ENCODE data around the gene NOM1.
"Not testable (repeated sequence)": the region's sequence is repeated elsewhere in the genome, so short reads cannot be mapped to it uniquely, and the experiment has no call there.

The NOM1 gene

DNA sequence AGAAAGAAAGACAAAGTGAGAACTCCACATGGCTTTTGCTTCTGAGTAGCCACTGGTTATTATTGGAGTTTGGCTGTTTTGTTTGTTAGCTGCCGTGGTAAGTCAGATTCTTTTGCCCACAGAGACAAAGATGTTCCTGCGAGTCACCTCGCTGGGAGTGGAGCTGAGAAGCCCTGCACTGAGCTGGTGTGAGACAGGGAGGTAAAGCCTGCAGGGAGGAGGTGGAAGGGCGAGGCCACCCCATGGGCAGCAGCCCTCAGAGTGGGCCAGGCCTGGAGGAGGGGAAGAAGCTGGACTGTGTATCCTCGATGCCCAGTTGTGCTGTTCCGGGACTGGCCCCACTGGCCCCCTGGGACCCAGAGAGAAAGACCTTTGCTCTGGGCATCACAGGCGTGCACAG lies 14.3 kb upstream of the NOM1 start:
- Histone ChIP-seq H3K9me3 (ENCODE audit: severe bottlenecking) (no peaks in the 10 kb centered on the region), H3K4me3 (ENCODE audit: severe bottlenecking) (no peak overlapping the region), H3K27me3 (ENCODE audit: insufficient read depth, poor library complexity, severe bottlenecking) (no peaks in the 10 kb centered on the region), H3K27ac (ENCODE audit: poor library complexity, severe bottlenecking) (no peak overlapping the region), H3K4me1 (ENCODE audit: insufficient read depth, poor library complexity, severe bottlenecking) (peaks cover 8% of the 10 kb centered on the region), H3K36me3 (ENCODE audit: low read depth) (no peaks in the 10 kb centered on the region)
- peak; percentile 61 for ATAC-seq (ENCODE audit: low read depth)
- no peak for DNase-seq (ENCODE audit: low spot score)
- TF ChIP-seq, protein P1, sequence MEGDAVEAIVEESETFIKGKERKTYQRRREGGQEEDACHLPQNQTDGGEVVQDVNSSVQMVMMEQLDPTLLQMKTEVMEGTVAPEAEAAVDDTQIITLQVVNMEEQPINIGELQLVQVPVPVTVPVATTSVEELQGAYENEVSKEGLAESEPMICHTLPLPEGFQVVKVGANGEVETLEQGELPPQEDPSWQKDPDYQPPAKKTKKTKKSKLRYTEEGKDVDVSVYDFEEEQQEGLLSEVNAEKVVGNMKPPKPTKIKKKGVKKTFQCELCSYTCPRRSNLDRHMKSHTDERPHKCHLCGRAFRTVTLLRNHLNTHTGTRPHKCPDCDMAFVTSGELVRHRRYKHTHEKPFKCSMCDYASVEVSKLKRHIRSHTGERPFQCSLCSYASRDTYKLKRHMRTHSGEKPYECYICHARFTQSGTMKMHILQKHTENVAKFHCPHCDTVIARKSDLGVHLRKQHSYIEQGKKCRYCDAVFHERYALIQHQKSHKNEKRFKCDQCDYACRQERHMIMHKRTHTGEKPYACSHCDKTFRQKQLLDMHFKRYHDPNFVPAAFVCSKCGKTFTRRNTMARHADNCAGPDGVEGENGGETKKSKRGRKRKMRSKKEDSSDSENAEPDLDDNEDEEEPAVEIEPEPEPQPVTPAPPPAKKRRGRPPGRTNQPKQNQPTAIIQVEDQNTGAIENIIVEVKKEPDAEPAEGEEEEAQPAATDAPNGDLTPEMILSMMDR (IDR thresholded peaks at IDR 0.05; ENCODE audit: poor library complexity, severe bottlenecking): no peak

DNA sequence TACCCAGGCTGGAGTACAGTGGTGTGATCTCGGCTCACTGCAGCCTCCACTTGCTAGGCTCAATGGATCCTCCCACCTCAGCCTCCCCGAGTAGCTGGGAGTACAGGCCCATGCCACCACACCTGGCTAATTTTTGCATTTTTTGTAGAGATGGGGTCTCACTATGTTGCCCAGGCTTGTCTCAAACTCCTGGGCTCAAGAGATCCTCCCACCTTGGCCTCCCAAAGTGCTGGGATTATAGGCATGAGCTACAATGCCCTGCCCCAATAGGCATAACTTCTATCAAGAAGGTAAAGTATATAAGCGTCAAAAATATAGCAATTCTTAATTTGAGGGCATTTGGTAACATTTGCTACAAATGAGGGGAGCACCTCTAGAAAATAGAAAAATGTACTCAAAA lies 12.7 kb upstream of the NOM1 start:
- not testable (repeated sequence) for ATAC-seq (ENCODE audit: low read depth); H3K36me3 ChIP-seq (ENCODE audit: low read depth); H3K4me1 ChIP-seq (ENCODE audit: insufficient read depth, poor library complexity, severe bottlenecking); DNase-seq (ENCODE audit: low spot score); H3K27me3 ChIP-seq (ENCODE audit: insufficient read depth, poor library complexity, severe bottlenecking); H3K9me3 ChIP-seq (ENCODE audit: severe bottlenecking); H3K4me3 ChIP-seq (ENCODE audit: severe bottlenecking); H3K27ac ChIP-seq (ENCODE audit: poor library complexity, severe bottlenecking)

DNA sequence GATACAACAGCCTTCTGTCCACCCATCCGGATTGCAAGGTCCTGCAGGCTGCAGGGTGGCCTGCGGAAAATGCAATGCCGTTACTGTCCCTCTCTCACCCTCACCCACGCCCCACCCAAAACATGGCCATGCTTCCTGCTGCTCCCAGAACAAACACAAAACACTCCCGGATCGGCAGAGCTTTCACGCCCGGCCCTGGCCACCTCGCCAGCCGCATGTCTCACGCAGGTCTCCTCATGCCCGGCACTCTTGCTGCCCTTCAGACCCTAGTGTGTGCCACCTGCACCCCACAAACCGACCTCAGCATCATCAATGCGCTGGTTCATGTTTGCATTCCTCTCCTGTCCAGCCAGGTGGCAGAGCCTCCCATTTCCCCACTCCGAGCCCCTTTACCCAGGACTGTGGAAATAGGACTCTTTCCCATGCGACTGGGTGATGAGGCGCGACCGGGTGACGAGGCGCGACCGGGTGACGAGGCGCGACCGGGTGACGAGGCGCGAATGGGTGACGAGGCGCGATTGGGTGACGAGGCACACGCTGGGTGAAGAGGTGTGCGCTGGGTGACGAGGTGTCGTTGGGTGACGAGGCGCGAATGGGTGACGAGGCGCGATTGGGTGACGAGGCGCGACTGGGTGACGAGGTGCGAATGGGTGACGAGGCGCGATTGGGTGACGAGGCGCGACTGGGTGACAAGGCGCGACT lies 8.9 kb upstream of the NOM1 start:
- Histone ChIP-seq H3K4me1 (ENCODE audit: insufficient read depth, poor library complexity, severe bottlenecking) (no peaks in the 10 kb centered on the region), H3K9me3 (ENCODE audit: severe bottlenecking) (no peaks in the 10 kb centered on the region), H3K27me3 (ENCODE audit: insufficient read depth, poor library complexity, severe bottlenecking) (no peaks in the 10 kb centered on the region), H3K4me3 (ENCODE audit: severe bottlenecking) (no peak overlapping the region), H3K36me3 (ENCODE audit: low read depth) (no peaks in the 10 kb centered on the region), H3K27ac (ENCODE audit: poor library complexity, severe bottlenecking) (no peak overlapping the region)
- ATAC-seq (ENCODE audit: low read depth) (no peak), DNase-seq (ENCODE audit: low spot score) (no peak)
- TF ChIP-seq, protein P1 (IDR thresholded peaks at IDR 0.05; ENCODE audit: poor library complexity, severe bottlenecking): no peak

DNA sequence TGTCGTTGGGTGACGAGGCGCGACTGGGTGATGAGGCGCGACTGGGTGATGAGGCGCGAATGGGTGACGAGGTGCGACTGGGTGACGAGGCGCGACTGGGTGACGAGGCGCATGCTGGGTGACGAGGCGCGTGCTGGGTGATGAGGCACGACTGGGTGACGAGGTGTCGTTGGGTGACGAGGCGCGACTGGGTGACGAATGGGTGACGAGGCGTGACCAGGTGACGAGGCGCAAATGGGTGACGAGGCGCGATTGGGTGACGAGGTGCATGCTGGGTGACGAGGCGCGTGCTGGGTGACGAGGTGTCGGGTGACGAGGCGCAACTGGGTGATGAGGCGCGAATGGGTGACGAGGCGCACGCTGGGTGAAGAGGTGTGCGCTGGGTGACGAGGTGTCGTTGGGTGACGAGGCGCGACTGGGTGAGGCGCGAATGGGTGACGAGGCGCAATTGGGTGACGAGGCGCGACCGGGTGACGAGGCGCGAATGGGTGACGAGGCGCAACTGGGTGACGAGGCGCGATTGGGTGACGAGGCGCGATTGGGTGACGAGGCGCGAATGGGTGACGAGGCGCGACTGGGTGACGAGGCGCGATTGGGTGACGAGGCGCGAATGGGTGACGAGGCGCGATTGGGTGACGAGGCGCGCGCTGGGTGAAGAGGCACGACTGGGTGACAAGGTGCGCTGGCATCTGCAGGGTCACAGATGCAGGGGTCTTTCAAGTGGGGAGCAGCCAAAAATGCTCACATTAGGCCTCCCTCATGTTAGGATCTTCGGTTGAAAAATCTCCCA lies 7.9 kb upstream of the NOM1 start:
- no peak overlapping the region for H3K27ac ChIP-seq (ENCODE audit: poor library complexity, severe bottlenecking)
- no peaks in the 10 kb centered on the region for H3K27me3 ChIP-seq (ENCODE audit: insufficient read depth, poor library complexity, severe bottlenecking)
- H3K36me3 ChIP-seq (ENCODE audit: low read depth): no peaks in the 10 kb centered on the region
- TF ChIP-seq, protein P1 (IDR thresholded peaks at IDR 0.05; ENCODE audit: poor library complexity, severe bottlenecking): no peak
- H3K4me1 ChIP-seq (ENCODE audit: insufficient read depth, poor library complexity, severe bottlenecking): no peaks in the 10 kb centered on the region
- DNase-seq (ENCODE audit: low spot score) (peak; percentile 62), ATAC-seq (ENCODE audit: low read depth) (no peak)
- H3K9me3 ChIP-seq (ENCODE audit: severe bottlenecking): no peaks in the 10 kb centered on the region
- H3K4me3 ChIP-seq (ENCODE audit: severe bottlenecking): no peak overlapping the region

DNA sequence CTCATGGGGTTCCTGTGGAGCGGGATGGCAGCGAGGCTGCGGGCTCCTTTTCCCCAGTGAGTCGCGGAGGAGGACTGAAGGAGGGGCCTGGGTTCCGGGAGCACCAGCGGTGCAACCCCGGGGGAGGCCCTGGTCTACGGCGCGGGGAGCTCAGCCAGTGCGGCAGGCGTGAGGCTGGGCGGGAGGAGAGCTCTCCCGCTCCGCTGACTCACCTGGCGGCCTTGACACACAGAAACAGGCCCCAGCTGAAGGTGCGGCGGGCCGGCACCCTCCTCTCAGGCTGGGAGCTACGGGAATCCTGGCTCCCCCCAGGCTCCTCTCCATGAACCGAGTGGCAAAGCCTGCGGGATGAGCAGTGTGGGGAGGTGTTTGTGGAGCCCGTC lies 6.8 kb upstream of the NOM1 start:
- Histone ChIP-seq H3K27me3 (ENCODE audit: insufficient read depth, poor library complexity, severe bottlenecking) (no peaks in the 10 kb centered on the region), H3K4me3 (ENCODE audit: severe bottlenecking) (no peak overlapping the region), H3K4me1 (ENCODE audit: insufficient read depth, poor library complexity, severe bottlenecking) (no peaks in the 10 kb centered on the region), H3K27ac (ENCODE audit: poor library complexity, severe bottlenecking) (no peak overlapping the region), H3K36me3 (ENCODE audit: low read depth) (no peaks in the 10 kb centered on the region), H3K9me3 (ENCODE audit: severe bottlenecking) (no peaks in the 10 kb centered on the region)
- TF ChIP-seq, protein P1 (IDR thresholded peaks at IDR 0.05; ENCODE audit: poor library complexity, severe bottlenecking): no peak
- DNase-seq (ENCODE audit: low spot score) (peak; percentile 55), ATAC-seq (ENCODE audit: low read depth) (no peak)

Measured in RWPE2 (cell line).